Measurements from ENCODE around the gene SKAP1. TPM values are rescaled to one million over a fixed set of nuclear protein-coding genes. Genes with fewer than 3 reads are reported as not detected.

The SKAP1 gene
- total and polyA plus RNA-seq, 11 donors, result 0.25 to 5.3 (median 0.38) TPM; not detected in 6

DNA sequence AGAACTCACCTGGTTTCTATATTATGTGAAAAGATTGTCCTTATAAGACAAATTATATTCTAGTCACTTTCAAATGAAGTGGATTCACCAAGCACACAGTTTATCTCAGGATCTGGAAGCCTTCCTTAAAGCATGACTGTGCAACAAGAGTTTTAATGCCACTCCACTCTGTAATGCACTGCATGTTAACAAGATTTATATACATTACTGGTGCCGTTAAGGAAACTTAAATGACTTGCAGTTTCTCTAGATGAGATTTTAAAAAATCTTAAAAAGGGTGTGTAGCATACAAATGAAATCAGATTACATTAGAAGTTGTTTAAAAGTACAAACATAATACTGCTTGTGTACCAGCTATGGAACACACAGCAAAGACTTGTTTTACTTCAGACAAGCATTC lies 171.7 kb downstream of the SKAP1 start:
- whole genome bisulfite sequencing, 4 donors, result 76 to 100% (median 88%) methylated on average over 1 of the region's 1 CpG
- intact Hi-C loops (cut with DNase I), result loop anchor here in 2 of 10 donors (5.0 to 10.0 kb wide), 2 partner anchors 46 to 199 kb away; no protein-coding TSS in a partner anchor
- peaks cover 0 to 30% (median 6%) of the 10 kb centered on the region in 9 donors for H3K27me3 ChIP-seq
- no peaks in the 10 kb centered on the region for H3K36me3 ChIP-seq
- no peak overlapping the region for H3K4me3 ChIP-seq
- DNase-seq (no peak), ATAC-seq (no peak)
- no peak overlapping the region for H3K27ac ChIP-seq
- H3K9me3 ChIP-seq, result no peaks in the 10 kb centered on the region
- no peak for TF ChIP-seq POLR2A (IDR thresholded peaks at IDR 0.05)
- TF ChIP-seq, protein P1, sequence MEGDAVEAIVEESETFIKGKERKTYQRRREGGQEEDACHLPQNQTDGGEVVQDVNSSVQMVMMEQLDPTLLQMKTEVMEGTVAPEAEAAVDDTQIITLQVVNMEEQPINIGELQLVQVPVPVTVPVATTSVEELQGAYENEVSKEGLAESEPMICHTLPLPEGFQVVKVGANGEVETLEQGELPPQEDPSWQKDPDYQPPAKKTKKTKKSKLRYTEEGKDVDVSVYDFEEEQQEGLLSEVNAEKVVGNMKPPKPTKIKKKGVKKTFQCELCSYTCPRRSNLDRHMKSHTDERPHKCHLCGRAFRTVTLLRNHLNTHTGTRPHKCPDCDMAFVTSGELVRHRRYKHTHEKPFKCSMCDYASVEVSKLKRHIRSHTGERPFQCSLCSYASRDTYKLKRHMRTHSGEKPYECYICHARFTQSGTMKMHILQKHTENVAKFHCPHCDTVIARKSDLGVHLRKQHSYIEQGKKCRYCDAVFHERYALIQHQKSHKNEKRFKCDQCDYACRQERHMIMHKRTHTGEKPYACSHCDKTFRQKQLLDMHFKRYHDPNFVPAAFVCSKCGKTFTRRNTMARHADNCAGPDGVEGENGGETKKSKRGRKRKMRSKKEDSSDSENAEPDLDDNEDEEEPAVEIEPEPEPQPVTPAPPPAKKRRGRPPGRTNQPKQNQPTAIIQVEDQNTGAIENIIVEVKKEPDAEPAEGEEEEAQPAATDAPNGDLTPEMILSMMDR (IDR thresholded peaks at IDR 0.05), result no peak
- H3K4me1 ChIP-seq, result no peaks in the 10 kb centered on the region

- H3K27me3 ChIP-seq, result peaks cover 0 to 33% (median 6%) of the 10 kb centered on the region in 9 donors
- no peak for TF ChIP-seq POLR2A (IDR thresholded peaks at IDR 0.05)
- TF ChIP-seq, protein P1 (IDR thresholded peaks at IDR 0.05), result no peak
- DNase-seq (no peak), ATAC-seq (no peak)
- intact Hi-C loops (cut with DNase I), result loop anchor here in 2 of 10 donors (5.0 to 10.0 kb wide), 2 partner anchors 49 to 202 kb away; no protein-coding TSS in a partner anchor
- no peak overlapping the region for H3K4me3 ChIP-seq
- no peaks in the 10 kb centered on the region for H3K4me1 ChIP-seq
- H3K9me3 ChIP-seq, result no peaks in the 10 kb centered on the region
- H3K27ac ChIP-seq, result no peak overlapping the region
- no peaks in the 10 kb centered on the region for H3K36me3 ChIP-seq
- 77 to 83% (median 79%) methylated on average over 4 of the region's 4 CpGs for WGBS, 4 donors
These were observed 174.3 kb downstream of the SKAP1 start for GRCh38 chr17:48255759-48256158.

GRCh38 chr17:48254896-48255295 lies 175.1 kb downstream of the SKAP1 start:
- H3K27me3 ChIP-seq, result peaks cover 0 to 30% (median 6%) of the 10 kb centered on the region in 9 donors
- H3K36me3 ChIP-seq, result no peaks in the 10 kb centered on the region
- no peak for DNase-seq
- intact Hi-C loops (cut with DNase I), result loop anchor here in 2 of 10 donors (5.0 to 10.0 kb wide), 2 partner anchors 50 to 202 kb away; no protein-coding TSS in a partner anchor
- no peaks in the 10 kb centered on the region for H3K9me3 ChIP-seq
- WGBS, 4 donors, result 22 to 35% (median 31%) methylated on average over 1 of the region's 1 CpG
- no peak overlapping the region for H3K27ac ChIP-seq
- H3K4me3 ChIP-seq, result no peak overlapping the region
- no peaks in the 10 kb centered on the region for H3K4me1 ChIP-seq
- no peak for ATAC-seq
- TF ChIP-seq, protein P1 (IDR thresholded peaks at IDR 0.05), result no peak
- no peak for TF ChIP-seq POLR2A (IDR thresholded peaks at IDR 0.05)

- Histone ChIP-seq H3K9me3 (no peaks in the 10 kb centered on the region), H3K27me3 (peaks cover 0 to 30% (median 6%) of the 10 kb centered on the region in 9 donors), H3K36me3 (no peaks in the 10 kb centered on the region), H3K27ac (no peak overlapping the region), H3K4me1 (no peaks in the 10 kb centered on the region), H3K4me3 (no peak overlapping the region)
- TF ChIP-seq, protein P1 (IDR thresholded peaks at IDR 0.05), result no peak
- no peak for TF ChIP-seq POLR2A (IDR thresholded peaks at IDR 0.05)
- intact Hi-C loops (cut with DNase I), result loop anchor here in 1 of 10 donors (10.0 kb wide), 1 partner anchor 51 kb away; no protein-coding TSS in a partner anchor
- ATAC-seq (no peak), DNase-seq (no peak)
- WGBS, 4 donors, result 64 to 79% (median 72%) methylated on average over 2 of the region's 2 CpGs
These were observed 176.0 kb downstream of the SKAP1 start for GRCh38 chr17:48253975-48254374.

Measured in heart left ventricle (tissue), 16 donors.